Vagina (tissue), 2 donors: ENCODE results near the gene PRKAG2.

Source experiments
- POLR2A ChIP-seq, 2 donors: fragments of 450-650 bp; IDR thresholded peaks; one replicate each; pipeline ENCODE4 v1.6.1; 2017; ENCODE audit warnings: antibody characterized with exemption in 2 of 2, mild to moderate bottlenecking in 2 of 2, moderate library complexity in 2 of 2
- POLR2AphosphoS5 ChIP-seq, 2 donors: sonication (generic); formaldehyde crosslinking; IDR thresholded peaks; one replicate each; pipeline ENCODE4 v1.9.0; 2017; ENCODE audit warnings: antibody characterized with exemption in 2 of 2, mild to moderate bottlenecking in 2 of 2, low read depth in 1 of 2; ENCODE audit not compliant: insufficient read depth in 1 of 2
- TF ChIP-seq, protein P1 (sequence below), 3 experiments: fragments of 450-650 bp in 2 of 3; fragments of 200-600 bp in 1 of 3; sonication (generic) in 1 of 3; IDR thresholded peaks; one replicate each; pipeline ENCODE4 v1.5.1; 2017 to 2019; ENCODE audit warnings: antibody characterized with exemption in 3 of 3, mild to moderate bottlenecking in 2 of 3, moderate library complexity in 2 of 3

DNA sequence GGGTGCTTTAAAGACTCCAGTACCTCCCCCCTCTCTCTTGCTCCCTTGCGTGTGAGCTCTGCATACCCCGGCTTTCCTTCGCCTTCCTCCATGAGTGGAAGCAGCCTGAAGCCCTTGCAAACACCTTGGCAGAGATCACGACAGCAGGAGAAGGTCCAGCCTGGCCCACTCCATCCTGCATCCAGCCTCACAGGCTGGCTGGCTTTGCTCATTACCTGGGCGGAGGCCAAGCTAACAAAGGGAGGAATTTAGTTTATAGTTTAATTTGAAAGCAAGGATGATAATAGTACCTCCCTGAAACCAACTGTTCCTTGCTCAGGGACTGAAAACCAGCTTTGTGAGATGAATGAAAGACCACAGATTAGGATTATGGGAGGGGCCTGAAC is 99.4 kb downstream of the PRKAG2 start:
- TF ChIP-seq, protein P1, sequence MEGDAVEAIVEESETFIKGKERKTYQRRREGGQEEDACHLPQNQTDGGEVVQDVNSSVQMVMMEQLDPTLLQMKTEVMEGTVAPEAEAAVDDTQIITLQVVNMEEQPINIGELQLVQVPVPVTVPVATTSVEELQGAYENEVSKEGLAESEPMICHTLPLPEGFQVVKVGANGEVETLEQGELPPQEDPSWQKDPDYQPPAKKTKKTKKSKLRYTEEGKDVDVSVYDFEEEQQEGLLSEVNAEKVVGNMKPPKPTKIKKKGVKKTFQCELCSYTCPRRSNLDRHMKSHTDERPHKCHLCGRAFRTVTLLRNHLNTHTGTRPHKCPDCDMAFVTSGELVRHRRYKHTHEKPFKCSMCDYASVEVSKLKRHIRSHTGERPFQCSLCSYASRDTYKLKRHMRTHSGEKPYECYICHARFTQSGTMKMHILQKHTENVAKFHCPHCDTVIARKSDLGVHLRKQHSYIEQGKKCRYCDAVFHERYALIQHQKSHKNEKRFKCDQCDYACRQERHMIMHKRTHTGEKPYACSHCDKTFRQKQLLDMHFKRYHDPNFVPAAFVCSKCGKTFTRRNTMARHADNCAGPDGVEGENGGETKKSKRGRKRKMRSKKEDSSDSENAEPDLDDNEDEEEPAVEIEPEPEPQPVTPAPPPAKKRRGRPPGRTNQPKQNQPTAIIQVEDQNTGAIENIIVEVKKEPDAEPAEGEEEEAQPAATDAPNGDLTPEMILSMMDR (IDR thresholded peaks at IDR 0.05), result no peak
- TF ChIP-seq POLR2AphosphoS5 (IDR thresholded peaks at IDR 0.05; ENCODE audit: insufficient read depth in 1 of 2, low read depth in 1 of 2) (no peak), POLR2A (IDR thresholded peaks at IDR 0.05) (no peak)
